ENCODE measurements around the gene ZCCHC24.

ZCCHC24 gene

GRCh38 chr10:79430936-79431335, 14.5 kb downstream of the ZCCHC24 start:
- no peak for DNase-seq

GRCh38 chr10:79430325-79430905, 15.0 kb downstream of the ZCCHC24 start:
- DNase-seq: no peak

DNA sequence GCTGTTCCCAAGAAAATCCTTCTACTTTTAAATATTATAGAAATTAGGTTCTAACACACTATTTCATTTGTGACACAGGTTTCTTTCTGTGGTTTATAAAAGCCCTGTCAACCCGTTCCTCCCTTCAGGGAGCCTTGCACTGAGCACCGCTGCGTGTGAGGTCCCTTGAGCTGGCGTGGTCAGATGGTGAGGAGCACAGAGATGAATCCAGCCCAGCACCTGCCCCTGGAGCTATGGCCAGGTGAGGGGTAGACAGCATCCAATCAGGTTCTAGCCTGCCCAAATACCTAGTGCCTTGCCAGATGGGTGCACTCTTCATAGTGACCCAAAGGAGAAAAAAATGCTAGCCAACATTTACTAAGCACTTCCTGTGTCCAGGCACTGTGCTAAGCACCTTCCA, 15.7 kb downstream of the ZCCHC24 start:
- no peak for DNase-seq

- no peak for DNase-seq
Measured at GRCh38 chr10:79427965-79428364, 17.5 kb downstream of the ZCCHC24 start.

GRCh38 chr10:79425074-79425532, 20.3 kb downstream of the ZCCHC24 start:
- no peak for DNase-seq

- no peak for DNase-seq
Measured at GRCh38 chr10:79424221-79425073, 21.0 kb downstream of the ZCCHC24 start.

DNA sequence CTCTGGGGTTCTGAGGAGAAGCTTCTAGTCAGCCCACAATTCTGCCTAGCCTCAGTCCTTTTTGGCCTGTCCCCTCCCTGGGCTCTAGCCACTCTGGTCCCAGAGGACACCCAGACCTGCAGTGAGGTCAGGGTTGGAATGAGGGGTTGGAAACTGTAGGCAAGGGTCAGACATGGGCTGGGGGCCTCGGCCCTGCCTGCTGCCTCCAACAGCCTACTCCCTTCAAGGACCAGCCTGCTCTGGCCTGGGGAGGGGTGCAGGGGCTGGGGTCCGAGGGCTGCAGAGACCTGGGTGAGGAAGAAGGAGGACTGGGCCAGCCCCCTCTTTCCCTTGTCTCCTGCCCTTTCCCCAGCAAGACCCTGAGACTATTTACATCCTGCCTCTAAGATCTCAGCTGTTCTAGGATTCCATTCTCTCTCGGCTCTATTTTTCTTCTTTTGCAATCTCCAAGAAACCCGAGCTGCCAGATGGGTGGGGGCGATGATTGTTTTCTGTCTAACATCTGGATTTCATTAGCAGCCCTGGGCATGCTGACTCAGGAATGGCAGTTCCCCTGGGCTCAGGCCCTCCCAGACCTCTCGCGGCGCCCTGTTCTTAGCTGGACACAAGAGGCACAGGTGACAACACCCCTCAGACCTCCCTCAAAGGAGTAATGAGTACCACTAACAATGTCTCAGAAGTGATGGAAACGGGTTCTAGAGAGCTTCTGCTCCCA, 23.1 kb downstream of the ZCCHC24 start:
- no peak for DNase-seq

GRCh38 chr10:79420974-79421688, 24.3 kb downstream of the ZCCHC24 start:
- DNase-seq: no peak

DNA sequence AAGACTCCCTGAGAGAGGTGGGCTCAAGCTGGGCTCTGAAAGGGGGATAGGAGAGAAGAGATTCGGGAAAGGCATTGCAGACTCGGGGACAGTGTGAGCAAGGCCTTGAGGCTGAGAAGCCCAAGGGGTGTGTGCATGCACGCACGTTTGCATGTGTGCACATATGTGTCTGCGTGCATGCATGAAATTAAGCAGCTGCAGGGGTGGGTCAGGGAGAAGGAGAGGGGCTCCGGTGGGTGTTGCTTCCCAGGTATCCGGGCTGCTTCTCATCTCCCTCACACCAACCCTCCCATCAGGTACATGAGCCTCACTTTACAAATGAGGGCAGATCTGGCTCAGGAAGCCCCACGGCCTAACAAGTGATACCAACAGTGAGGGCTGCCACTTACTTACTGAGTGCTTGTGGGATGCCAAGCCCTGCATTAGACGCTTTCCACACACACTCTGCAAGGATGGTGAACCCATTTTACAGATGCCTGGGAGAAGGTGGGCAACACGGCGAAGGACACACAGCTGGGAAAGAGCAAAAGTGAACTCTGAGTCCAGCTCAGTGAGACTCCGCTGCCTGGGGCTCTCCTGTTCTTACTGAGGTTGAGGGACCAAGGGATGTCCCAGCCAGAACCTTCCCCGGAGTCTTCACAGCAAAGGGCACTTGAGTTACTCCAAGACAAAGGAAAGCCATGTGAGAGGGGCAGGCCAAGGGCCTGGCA, 26.4 kb downstream of the ZCCHC24 start:
- DNase-seq: no peak

DNA sequence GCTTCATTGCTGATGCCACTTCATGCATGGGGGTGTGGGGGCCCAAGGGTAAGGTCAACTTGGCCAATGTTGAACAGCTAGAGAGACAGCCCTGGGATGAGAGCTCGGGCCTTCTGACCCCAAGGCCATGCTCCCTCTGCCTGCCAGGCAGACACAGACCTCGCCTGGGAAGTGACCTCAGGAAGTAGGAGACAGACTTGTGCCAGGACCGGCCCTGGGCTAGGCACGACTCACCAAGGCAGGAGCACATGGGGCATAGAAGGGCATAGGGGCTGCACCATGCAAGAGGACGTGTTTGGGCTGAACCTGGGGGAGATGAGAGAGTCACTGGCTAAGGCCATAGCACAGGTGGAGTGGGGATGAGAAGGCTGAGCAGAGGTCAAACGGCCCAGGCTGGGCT, 27.1 kb downstream of the ZCCHC24 start:
- no peak for DNase-seq

- DNase-seq: no peak
Measured at GRCh38 chr10:79417731-79418130, 27.7 kb downstream of the ZCCHC24 start.

DNA sequence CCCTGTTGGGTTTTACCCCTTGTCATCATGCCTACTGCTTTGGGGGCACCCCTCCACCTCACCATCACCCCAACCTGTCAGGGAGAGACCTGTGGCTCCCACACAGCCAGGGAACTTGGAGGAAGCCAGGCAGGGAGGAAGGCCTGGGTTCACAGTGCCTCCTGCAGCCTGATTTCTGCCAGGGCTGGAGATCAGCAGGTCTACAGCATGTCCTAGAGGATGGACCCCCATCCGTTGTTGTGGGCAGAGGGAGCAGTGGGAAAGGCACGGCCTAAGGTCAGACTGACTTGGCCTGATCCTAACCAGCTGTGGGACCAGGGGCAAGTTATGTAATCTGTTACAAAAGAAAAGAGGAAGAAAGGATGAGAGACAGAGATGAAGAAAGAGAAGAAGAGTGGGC, 28.2 kb downstream of the ZCCHC24 start:
- no peak for DNase-seq

DNA sequence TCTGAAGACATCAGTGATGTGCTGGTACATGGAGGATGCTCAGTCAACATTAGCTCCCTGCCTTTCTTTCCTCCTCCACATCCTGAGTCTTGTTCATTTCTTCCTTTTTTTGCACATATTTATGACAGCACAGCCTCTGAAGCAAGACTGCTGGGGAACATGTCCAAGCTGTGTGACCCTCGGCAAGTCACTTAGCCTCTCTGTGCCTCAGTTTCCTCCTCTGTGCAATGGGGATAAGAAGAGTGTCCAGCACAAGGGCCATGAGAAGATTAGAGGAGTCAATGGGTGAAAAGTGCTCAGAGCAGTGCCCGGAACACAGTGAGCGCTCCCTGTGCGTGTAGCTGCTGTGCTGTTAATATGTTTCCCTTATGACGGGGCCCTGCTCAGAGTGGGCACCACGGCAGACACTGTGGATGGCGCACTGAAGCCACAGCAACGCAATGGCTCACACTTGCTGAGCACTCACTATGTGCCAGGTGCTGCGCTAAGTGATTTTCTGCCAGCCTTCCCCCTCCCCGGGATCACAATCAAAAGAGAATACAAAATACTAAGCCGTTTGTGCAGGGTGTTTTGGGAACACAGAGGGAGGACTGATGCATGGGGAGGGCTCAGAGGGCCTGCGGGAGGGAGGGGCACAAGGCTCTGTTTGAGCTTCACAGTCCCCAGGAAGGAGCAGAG, 28.7 kb downstream of the ZCCHC24 start:
- DNase-seq: no peak

DNA sequence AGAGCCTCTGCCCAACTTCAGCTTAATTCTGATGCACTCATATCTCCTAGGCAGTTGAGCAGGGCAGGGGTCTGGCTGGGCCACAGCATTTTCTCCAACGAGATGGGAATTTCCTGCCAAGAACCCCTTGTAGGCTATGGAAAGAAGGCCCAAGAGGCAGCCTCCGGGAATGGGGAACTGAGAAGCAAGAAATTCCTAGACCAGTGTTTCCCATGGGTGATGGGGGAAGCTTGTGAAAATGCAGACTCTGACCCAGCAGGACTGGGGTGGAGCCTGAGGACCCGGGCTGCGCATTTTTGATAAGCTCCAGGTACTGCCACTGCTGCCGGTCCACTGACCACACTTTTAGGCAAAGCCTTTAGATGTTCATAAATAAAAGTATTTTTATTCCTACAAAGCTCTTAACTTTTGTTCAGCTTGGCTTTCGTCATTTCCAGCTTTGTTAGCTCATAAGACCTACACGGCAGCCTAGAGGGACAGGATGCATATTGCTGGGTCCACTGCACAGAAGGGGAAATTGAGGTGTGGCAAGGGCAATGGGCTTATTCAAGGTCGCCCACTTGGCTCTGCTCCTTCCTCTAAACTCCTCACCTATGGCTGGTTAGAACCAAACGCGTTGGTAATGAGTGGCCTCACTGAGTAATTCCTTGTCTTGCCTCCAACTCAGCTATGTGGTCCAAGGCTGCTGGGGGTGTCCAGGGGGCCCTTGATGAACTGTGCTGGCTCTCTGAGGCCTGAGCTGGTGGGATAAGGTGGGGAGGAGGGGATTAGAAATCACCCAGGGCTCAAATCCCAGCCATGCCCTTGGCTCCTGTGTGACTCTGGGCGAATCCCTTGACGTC, 29.5 kb downstream of the ZCCHC24 start:
- no peak for DNase-seq

DNA sequence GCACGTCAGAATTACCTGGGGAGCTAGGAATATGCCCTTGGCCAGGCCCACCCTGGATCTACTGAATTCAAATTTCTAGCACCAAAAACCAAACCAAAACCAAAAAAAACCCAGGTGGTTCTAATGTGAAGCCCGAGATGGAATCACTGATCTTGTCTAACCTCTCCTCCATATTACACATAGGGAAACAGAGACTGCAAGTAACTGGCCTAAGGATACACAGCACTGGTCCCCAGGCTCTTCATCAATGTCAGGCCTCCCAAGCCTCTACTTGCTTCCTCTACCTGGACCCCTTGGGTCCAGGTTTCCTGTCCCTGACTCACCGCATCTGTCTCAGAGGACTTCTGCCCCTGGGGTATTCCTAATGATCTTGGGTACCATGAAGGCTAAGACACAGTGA, 30.7 kb downstream of the ZCCHC24 start:
- no peak for DNase-seq

DNA sequence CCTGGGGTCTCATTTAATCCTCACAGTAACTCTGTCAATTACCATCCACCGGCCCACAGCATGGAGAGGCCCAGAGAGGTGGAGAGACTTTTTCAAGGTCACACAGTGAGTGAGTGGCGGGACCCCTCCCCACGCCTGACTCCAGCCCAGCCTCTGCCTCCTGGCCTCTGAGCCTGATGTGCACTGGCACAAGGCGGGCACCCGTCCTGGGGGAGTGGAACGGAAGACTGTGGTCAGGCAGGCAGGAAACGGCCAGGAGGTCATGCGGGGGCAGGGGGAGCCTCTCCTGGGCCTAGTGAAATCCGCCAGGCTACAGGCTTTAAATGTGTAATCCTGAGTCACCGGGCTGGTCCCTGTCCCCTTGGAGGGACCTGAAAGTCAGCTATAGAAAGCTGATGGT, 32.2 kb downstream of the ZCCHC24 start:
- no peak for DNase-seq

DNA sequence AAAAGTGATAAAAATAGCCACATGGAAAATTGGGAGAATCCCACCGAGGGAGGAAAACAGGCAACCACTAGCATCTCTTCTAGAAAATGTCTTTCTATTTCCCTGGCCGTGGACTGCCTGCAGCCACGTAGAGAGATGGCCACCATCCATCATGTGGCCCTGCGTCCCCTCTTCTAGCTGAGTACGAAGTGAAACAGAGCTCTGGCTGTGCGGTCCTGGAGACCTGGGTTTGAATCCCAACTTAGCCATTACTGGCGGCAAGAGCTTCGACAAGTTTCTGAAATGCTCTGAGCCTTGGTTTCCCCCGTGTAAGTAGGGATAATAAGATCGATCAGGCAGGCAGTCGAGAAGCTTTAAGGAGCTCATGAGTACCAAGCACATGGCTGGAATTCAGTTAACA, 32.9 kb downstream of the ZCCHC24 start:
- DNase-seq: no peak

- no peak for DNase-seq
Measured at GRCh38 chr10:79411546-79412495, 33.6 kb downstream of the ZCCHC24 start.

DNA sequence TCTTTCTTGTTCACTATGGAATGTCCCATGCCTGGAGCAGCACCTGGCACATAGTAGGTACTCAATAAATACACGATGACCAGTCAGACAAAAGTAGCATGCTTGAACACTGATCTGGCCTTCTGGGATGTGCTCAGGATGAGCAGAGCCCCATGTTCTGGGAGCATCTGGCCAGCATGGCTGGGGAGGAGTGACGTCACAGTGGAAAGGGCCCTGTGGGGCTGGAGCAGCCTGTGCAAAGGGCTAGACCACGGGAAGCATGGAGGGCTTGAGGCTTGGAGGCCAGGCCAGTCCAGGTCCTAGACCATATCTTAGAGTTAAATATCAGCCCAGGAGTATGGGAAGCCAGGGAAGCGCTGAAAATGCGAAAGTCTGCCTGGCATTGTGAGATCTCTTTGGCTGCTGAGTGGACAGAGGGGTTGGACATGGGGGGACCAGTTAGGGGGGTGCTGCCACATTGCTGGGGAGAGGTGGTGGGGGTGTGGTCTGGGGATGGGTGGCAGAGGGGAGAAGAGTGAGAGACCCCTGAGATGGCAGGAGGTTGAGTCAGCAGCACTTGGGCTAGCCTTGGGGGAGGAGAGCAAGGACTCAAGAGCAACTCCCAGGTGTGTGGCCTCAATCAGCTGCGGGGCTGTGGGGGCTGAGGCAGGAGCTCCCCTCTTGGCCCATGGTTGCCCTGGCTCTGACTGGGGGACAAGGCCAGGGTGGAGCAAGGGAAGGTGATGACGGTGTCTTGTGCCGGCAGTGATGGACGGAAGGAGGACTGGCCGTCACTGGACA, 34.9 kb downstream of the ZCCHC24 start:
- DNase-seq: no peak
